ENCODE data around the gene ZC3H12D.

ZC3H12D gene

Small RNA genes lying within 50 kb of the gene (small RNA-seq; reads per million reads assigned to genes)
- gene RNU7-3P = 0.42 reads per million
